OCI-LY1 (cell line): ENCODE measurements around the gene CARD6.
"Not testable (repeated sequence)": the region's sequence is repeated elsewhere in the genome, so short reads cannot be mapped to it uniquely, and the experiment has no call there.

Source experiments
- H2AFZ ChIP-seq: fragments of 200-600 bp; sonication (generic), shearing (Covaris generic); 2 replicates; pipeline ENCODE4 v1.6.0; 2014; ENCODE audit warnings: antibody characterized with exemption, mild to moderate bottlenecking, low read length
- H3F3A ChIP-seq: fragments of 200-600 bp; sonication (generic), shearing (Covaris generic); 2 replicates; pipeline ENCODE4 v1.6.0; 2014; ENCODE audit warnings: mild to moderate bottlenecking, antibody characterized with exemption, low read length, moderate library complexity; ENCODE audit not compliant: insufficient read depth
- H3K27ac ChIP-seq: fragments of 200-600 bp; sonication (generic); 2 replicates; pipeline ENCODE4 v1.5.1; 2014; ENCODE audit warnings: low read length, mixed run types, mild to moderate bottlenecking, low read depth; ENCODE audit not compliant: poor library complexity, severe bottlenecking
- H3K27me3 ChIP-seq: fragments of 200-600 bp; sonication (generic); 2 replicates; pipeline ENCODE4 v1.6.0; 2014; ENCODE audit warnings: antibody characterized with exemption, mild to moderate bottlenecking, low read length, moderate library complexity; ENCODE audit not compliant: insufficient read depth
- H3K36me3 ChIP-seq: fragments of 200-600 bp; sonication (generic); 2 replicates; pipeline ENCODE4 v1.6.1; 2014; ENCODE audit warnings: mild to moderate bottlenecking, antibody characterized with exemption, low read length, moderate library complexity, mixed read lengths; ENCODE audit not compliant: insufficient read depth
- H3K4me1 ChIP-seq: fragments of 200-600 bp; sonication (generic); 2 replicates; pipeline ENCODE4 v1.5.1; 2014; ENCODE audit warnings: mild to moderate bottlenecking, low read length, moderate library complexity; ENCODE audit not compliant: insufficient read depth, severe bottlenecking
- H3K4me2 ChIP-seq: fragments of 200-600 bp; sonication (generic), shearing (Covaris generic); 2 replicates; pipeline ENCODE4 v1.6.1; 2014; ENCODE audit warnings: low read length
- H3K4me3 ChIP-seq: fragments of 200-600 bp; sonication (generic); 2 replicates; pipeline ENCODE4 v1.5.1; 2014; ENCODE audit warnings: low read length, low read depth, mild to moderate bottlenecking, mixed read lengths; ENCODE audit not compliant: poor library complexity, severe bottlenecking
- H3K79me2 ChIP-seq: fragments of 200-600 bp; shearing (Covaris generic); 2 replicates; pipeline ENCODE4 v1.6.1; 2016; ENCODE audit warnings: mixed run types, low read length, mixed read lengths; ENCODE audit not compliant: insufficient read depth
- H3K9ac ChIP-seq: fragments of 200-600 bp; sonication (generic), shearing (Covaris generic); 2 replicates; pipeline ENCODE4 v1.6.1; 2014; ENCODE audit warnings: mild to moderate bottlenecking, low read length, mixed read lengths
- H3K9me2 ChIP-seq: fragments of 200-600 bp; sonication (generic), shearing (Covaris generic); 2 replicates; pipeline ENCODE4 v1.6.1; 2014; ENCODE audit warnings: low read depth, mild to moderate bottlenecking, low read length, mixed read lengths
- H3K9me3 ChIP-seq: fragments of 200-600 bp; shearing (Covaris generic); 2 replicates; pipeline ENCODE4 v1.6.1; 2014; ENCODE audit warnings: low read length, mixed read lengths
- H4K20me1 ChIP-seq: fragments of 200-600 bp; sonication (generic), shearing (Covaris generic); 2 replicates; pipeline ENCODE4 v1.6.0; 2016; ENCODE audit warnings: mild to moderate bottlenecking, low read length; ENCODE audit not compliant: insufficient read depth
- CTCF ChIP-seq: fragments of 200-600 bp; sonication (generic), shearing (Covaris generic); IDR thresholded peaks from 2 replicates; pipeline ENCODE4 v1.5.1; 2017; ENCODE audit warnings: mild to moderate bottlenecking, antibody characterized with exemption, low read length, moderate library complexity, mixed read lengths
- EZH2 ChIP-seq: fragments of 200-600 bp; sonication (generic), shearing (Covaris generic); IDR thresholded peaks from 2 replicates; pipeline ENCODE4 v1.8.0; 2017; ENCODE audit warnings: borderline replicate concordance, mixed run types, mild to moderate bottlenecking, antibody characterized with exemption, low read length, moderate library complexity, mixed read lengths

Gene CARD6

GRCh38 chr5:40812125-40812524, 29.0 kb upstream of the CARD6 start:
- no peak overlapping the region for H3K4me2 ChIP-seq
- no peaks in the 10 kb centered on the region for H3K79me2 ChIP-seq
- no peak for TF ChIP-seq EZH2
- H3K9me3 ChIP-seq = no peaks in the 10 kb centered on the region
- H3K4me1 ChIP-seq = no peaks in the 10 kb centered on the region
- H3F3A ChIP-seq = no peaks in the 10 kb centered on the region
- no peaks in the 10 kb centered on the region for H3K36me3 ChIP-seq
- H4K20me1 ChIP-seq = no peaks in the 10 kb centered on the region
- no peak overlapping the region for H3K9ac ChIP-seq
- no peaks in the 10 kb centered on the region for H3K9me2 ChIP-seq
- H3K27me3 ChIP-seq = no peaks in the 10 kb centered on the region
- no peak overlapping the region for H3K4me3 ChIP-seq
- H2AFZ ChIP-seq = no peak overlapping the region
- no peak overlapping the region for H3K27ac ChIP-seq

GRCh38 chr5:40813698-40814281, 27.4 kb upstream of the CARD6 start:
- H3K27me3 ChIP-seq = no peaks in the 10 kb centered on the region
- H3K79me2 ChIP-seq = no peaks in the 10 kb centered on the region
- H3K36me3 ChIP-seq = no peaks in the 10 kb centered on the region
- no peak overlapping the region for H2AFZ ChIP-seq
- H3K9me2 ChIP-seq = no peaks in the 10 kb centered on the region
- TF ChIP-seq EZH2 (no peak), CTCF (no peak)
- no peak overlapping the region for H3K9ac ChIP-seq
- no peaks in the 10 kb centered on the region for H3K4me1 ChIP-seq
- no peaks in the 10 kb centered on the region for H3K9me3 ChIP-seq
- H3K27ac ChIP-seq = no peak overlapping the region
- H3K4me3 ChIP-seq = no peak overlapping the region
- H3F3A ChIP-seq = no peaks in the 10 kb centered on the region
- H3K4me2 ChIP-seq = no peak overlapping the region
- no peaks in the 10 kb centered on the region for H4K20me1 ChIP-seq

GRCh38 chr5:40823459-40823858, 17.7 kb upstream of the CARD6 start:
- no peaks in the 10 kb centered on the region for H3K79me2 ChIP-seq
- H3K4me3 ChIP-seq = no peak overlapping the region
- H2AFZ ChIP-seq = no peak overlapping the region
- peaks cover 28% of the 10 kb centered on the region for H3K36me3 ChIP-seq
- no peaks in the 10 kb centered on the region for H3K4me1 ChIP-seq
- peaks cover 10% of the 10 kb centered on the region; the same call in 1 of the 2 replicates for H3F3A ChIP-seq
- no peaks in the 10 kb centered on the region for H3K9me2 ChIP-seq
- no peaks in the 10 kb centered on the region for H3K27me3 ChIP-seq
- H3K4me2 ChIP-seq = no peak overlapping the region
- H4K20me1 ChIP-seq = no peaks in the 10 kb centered on the region
- no peaks in the 10 kb centered on the region for H3K9me3 ChIP-seq
- no peak overlapping the region for H3K27ac ChIP-seq
- no peak overlapping the region for H3K9ac ChIP-seq
- no peak for TF ChIP-seq EZH2
- no peak for TF ChIP-seq CTCF

- not testable (repeated sequence) for H2AFZ ChIP-seq, H3K9me3 ChIP-seq, H3K9me2 ChIP-seq, H4K20me1 ChIP-seq, H3K79me2 ChIP-seq, H3K4me2 ChIP-seq, H3K9ac ChIP-seq, H3K27me3 ChIP-seq, H3K4me1 ChIP-seq, H3K4me3 ChIP-seq
- H3K27ac ChIP-seq = peak overlapping the region; percentile 1
- peaks cover 48% of the 10 kb centered on the region for H3K36me3 ChIP-seq
- peaks cover 15% of the 10 kb centered on the region; the same call in 1 of the 2 replicates for H3F3A ChIP-seq
Measured at GRCh38 chr5:40825461-40826043, 15.6 kb upstream of the CARD6 start.
